ENCODE data around the gene GIGYF2. TPM values are rescaled to one million over a fixed set of nuclear protein-coding genes. Genes with fewer than 3 reads are reported as not detected.

The GIGYF2 gene
- total and polyA plus RNA-seq, 2 of the 13 experiments (the other 11 are each of a cell fraction or from before 2014, with no cell fraction given) = 44.9 to 73.5 TPM

DNA sequence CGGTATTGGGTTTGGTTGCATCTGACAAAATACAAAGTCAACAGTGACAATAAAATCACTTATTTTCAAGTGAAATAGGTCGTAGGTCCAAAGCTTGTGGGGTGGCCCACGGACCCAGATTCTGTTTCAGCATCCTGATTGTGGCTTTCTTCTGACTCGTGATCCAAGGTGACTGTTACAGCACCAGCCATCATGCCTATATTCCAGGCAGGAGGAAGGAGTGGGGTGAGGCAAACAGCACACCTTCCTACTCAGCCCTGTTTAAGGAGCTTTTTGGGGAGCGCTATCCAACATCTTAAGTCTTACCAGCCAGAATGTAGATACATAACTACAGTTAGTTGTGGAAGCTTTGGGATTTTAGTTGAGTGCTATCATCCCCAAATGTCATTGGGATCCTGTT is 164.2 kb downstream of the GIGYF2 start:
- no peak overlapping the region for H2AFZ ChIP-seq (ENCODE audit: low read length)
- CTCF ChIA-PET (ENCODE audit: low intra/inter-chr PET ratio, low total read pairs) = no interaction called here
- POLR2A ChIA-PET = interaction anchor here (0.9 to 11.3 kb wide), 3 partner anchors 10 to 18 kb away, joined by 6 to 297 read pairs (median 8); partner anchors contain the start of gene SNORC

More for the DNA sequence above, 164.2 kb downstream of the GIGYF2 start:
- TF ChIP-seq, protein P1, sequence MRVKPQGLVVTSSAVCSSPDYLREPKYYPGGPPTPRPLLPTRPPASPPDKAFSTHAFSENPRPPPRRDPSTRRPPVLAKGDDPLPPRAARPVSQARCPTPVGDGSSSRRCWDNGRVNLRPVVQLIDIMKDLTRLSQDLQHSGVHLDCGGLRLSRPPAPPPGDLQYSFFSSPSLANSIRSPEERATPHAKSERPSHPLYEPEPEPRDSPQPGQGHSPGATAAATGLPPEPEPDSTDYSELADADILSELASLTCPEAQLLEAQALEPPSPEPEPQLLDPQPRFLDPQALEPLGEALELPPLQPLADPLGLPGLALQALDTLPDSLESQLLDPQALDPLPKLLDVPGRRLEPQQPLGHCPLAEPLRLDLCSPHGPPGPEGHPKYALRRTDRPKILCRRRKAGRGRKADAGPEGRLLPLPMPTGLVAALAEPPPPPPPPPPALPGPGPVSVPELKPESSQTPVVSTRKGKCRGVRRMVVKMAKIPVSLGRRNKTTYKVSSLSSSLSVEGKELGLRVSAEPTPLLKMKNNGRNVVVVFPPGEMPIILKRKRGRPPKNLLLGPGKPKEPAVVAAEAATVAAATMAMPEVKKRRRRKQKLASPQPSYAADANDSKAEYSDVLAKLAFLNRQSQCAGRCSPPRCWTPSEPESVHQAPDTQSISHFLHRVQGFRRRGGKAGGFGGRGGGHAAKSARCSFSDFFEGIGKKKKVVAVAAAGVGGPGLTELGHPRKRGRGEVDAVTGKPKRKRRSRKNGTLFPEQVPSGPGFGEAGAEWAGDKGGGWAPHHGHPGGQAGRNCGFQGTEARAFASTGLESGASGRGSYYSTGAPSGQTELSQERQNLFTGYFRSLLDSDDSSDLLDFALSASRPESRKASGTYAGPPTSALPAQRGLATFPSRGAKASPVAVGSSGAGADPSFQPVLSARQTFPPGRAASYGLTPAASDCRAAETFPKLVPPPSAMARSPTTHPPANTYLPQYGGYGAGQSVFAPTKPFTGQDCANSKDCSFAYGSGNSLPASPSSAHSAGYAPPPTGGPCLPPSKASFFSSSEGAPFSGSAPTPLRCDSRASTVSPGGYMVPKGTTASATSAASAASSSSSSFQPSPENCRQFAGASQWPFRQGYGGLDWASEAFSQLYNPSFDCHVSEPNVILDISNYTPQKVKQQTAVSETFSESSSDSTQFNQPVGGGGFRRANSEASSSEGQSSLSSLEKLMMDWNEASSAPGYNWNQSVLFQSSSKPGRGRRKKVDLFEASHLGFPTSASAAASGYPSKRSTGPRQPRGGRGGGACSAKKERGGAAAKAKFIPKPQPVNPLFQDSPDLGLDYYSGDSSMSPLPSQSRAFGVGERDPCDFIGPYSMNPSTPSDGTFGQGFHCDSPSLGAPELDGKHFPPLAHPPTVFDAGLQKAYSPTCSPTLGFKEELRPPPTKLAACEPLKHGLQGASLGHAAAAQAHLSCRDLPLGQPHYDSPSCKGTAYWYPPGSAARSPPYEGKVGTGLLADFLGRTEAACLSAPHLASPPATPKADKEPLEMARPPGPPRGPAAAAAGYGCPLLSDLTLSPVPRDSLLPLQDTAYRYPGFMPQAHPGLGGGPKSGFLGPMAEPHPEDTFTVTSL (CRISPR knock-in tag; IDR thresholded peaks at IDR 0.05; ENCODE audit: borderline replicate concordance) = 0 out of 2 replicates have a peak, but pooled peaks have one; percentile 23
- TF ChIP-seq SAFB2 (CRISPR knock-in tag; IDR thresholded peaks at IDR 0.05; ENCODE audit: borderline replicate concordance, low read depth) (no peak), ZNF572 (CRISPR knock-in tag; IDR thresholded peaks at IDR 0.05) (peak; percentile 74; the same call in 1 of the 2 replicates), ZMYM3 (CRISPR knock-in tag; IDR thresholded peaks at IDR 0.05) (peak; percentile 64; the same call in 1 of the 2 replicates), SRY (CRISPR knock-in tag; IDR thresholded peaks at IDR 0.05) (no peak), ZNF816 (CRISPR knock-in tag; IDR thresholded peaks at IDR 0.05; ENCODE audit: borderline replicate concordance) (no peak), ZNF563 (CRISPR knock-in tag; IDR thresholded peaks at IDR 0.05) (0 out of 2 replicates have a peak, but pooled peaks have one; percentile 7), SP140L (CRISPR knock-in tag; IDR thresholded peaks at IDR 0.05; ENCODE audit: borderline replicate concordance) (no peak)
- TF ChIP-seq, protein P2, sequence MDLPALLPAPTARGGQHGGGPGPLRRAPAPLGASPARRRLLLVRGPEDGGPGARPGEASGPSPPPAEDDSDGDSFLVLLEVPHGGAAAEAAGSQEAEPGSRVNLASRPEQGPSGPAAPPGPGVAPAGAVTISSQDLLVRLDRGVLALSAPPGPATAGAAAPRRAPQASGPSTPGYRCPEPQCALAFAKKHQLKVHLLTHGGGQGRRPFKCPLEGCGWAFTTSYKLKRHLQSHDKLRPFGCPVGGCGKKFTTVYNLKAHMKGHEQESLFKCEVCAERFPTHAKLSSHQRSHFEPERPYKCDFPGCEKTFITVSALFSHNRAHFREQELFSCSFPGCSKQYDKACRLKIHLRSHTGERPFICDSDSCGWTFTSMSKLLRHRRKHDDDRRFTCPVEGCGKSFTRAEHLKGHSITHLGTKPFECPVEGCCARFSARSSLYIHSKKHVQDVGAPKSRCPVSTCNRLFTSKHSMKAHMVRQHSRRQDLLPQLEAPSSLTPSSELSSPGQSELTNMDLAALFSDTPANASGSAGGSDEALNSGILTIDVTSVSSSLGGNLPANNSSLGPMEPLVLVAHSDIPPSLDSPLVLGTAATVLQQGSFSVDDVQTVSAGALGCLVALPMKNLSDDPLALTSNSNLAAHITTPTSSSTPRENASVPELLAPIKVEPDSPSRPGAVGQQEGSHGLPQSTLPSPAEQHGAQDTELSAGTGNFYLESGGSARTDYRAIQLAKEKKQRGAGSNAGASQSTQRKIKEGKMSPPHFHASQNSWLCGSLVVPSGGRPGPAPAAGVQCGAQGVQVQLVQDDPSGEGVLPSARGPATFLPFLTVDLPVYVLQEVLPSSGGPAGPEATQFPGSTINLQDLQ (CRISPR knock-in tag; IDR thresholded peaks at IDR 0.05) = no peak
- TF ChIP-seq, protein P3, sequence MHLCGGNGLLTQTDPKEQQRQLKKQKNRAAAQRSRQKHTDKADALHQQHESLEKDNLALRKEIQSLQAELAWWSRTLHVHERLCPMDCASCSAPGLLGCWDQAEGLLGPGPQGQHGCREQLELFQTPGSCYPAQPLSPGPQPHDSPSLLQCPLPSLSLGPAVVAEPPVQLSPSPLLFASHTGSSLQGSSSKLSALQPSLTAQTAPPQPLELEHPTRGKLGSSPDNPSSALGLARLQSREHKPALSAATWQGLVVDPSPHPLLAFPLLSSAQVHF (CRISPR knock-in tag; IDR thresholded peaks at IDR 0.05) = no peak
- in situ Hi-C loops (cut with HindIII; ENCODE audit: extremely low pct_ligation_motif_present, low pct_unique_long_range_greater_than_20kb) (no loop called here), intact Hi-C loops (cut with micrococcal nuclease; ENCODE audit: unreplicated experiment) (no loop called here)
- Histone ChIP-seq H4K20me1 (ENCODE audit: insufficient read depth, low read length) (no peaks in the 10 kb centered on the region), H3K9ac (ENCODE audit: insufficient read depth, low read depth, low read length) (0 out of 2 replicates have a peak overlapping the region, but pooled peaks have one; percentile 69), H3K4me3 (replicated peaks in 1 of 3; ENCODE audit: insufficient read depth in 1 of 3, low read depth in 2 of 3, low read length in 3 of 3) (no peak overlapping the region; a peak in 1 of 6 replicates), H3K9me3 (ENCODE audit: low read length) (no peaks in the 10 kb centered on the region), H3K27ac (ENCODE audit: extremely low read length, insufficient read depth, low read length) (peak overlapping the region; percentile 94), H3K4me1 (ENCODE audit: insufficient read depth, low read length) (peaks cover 75% of the 10 kb centered on the region), H3K36me3 (replicated peaks in 1 of 2; ENCODE audit: control insufficient read depth in 1 of 2, insufficient read depth in 2 of 2, low read length in 2 of 2) (peaks cover 7 to 11% of the 10 kb centered on the region in 2 experiments; a peak in 1 of 5 replicates), H3K79me2 (ENCODE audit: insufficient read depth, low read length) (peaks cover 3% of the 10 kb centered on the region), H3K27me3 (ENCODE audit: control insufficient read depth in 1 of 2, insufficient read depth in 2 of 2, low read length in 2 of 2) (no peaks in the 10 kb centered on the region), H3K4me2 (ENCODE audit: low read depth, low read length) (peak overlapping the region; percentile 78)
- ATAC-seq = no peak
- 85% methylated on average over 5 of the region's 5 CpGs for WGBS (ENCODE audit: low lambda C conversion rate)
- BruUV-seq (replicated peaks) = no TSS peak
- FAIRE-seq = no peak
- no peak for DNase-seq (ENCODE audit: low spot score)
